Neural cell (in vitro differentiated cells): Measurements from ENCODE around the gene DHX30.

ENCODE experiments used
- CTCF ChIP-seq: fragments of 450-650 bp; IDR thresholded peaks from 2 replicates; pipeline ENCODE4 v1.5.1; 2014; ENCODE audit warnings: antibody characterized with exemption, mild to moderate bottlenecking, moderate library complexity; ENCODE audit not compliant: poor library complexity, severe bottlenecking
- EP300 ChIP-seq: fragments of 450-650 bp; conservative IDR thresholded peaks from 2 replicates; pipeline ENCODE4 v1.6.1; 2014; ENCODE audit warnings: antibody characterized with exemption, mild to moderate bottlenecking, moderate library complexity; ENCODE audit not compliant: poor library complexity, severe bottlenecking
- EZH2 ChIP-seq: fragments of 200-600, 300-800 bp; shearing (Covaris generic), sonication (generic); IDR thresholded peaks from 2 replicates; pipeline ENCODE4 v1.6.1; 2014; ENCODE audit warnings: antibody characterized with exemption, low read length, borderline replicate concordance, mild to moderate bottlenecking; ENCODE audit not compliant: insufficient read depth, poor library complexity, severe bottlenecking

- TF ChIP-seq EP300 = no peak
- no peak for TF ChIP-seq CTCF
- TF ChIP-seq EZH2 = no peak
Observed at GRCh38 chr3:47852604-47853602, 50.0 kb downstream of the DHX30 start.
